IPS-11a (cell line): ENCODE results near the gene PHACTR1.

Experiments used
- H3K4me3 ChIP-seq: one replicate; pipeline ENCODE4 v1.5.1; 2013; ENCODE audit warnings: low read depth, low read length, control low read depth

Gene PHACTR1

DNA sequence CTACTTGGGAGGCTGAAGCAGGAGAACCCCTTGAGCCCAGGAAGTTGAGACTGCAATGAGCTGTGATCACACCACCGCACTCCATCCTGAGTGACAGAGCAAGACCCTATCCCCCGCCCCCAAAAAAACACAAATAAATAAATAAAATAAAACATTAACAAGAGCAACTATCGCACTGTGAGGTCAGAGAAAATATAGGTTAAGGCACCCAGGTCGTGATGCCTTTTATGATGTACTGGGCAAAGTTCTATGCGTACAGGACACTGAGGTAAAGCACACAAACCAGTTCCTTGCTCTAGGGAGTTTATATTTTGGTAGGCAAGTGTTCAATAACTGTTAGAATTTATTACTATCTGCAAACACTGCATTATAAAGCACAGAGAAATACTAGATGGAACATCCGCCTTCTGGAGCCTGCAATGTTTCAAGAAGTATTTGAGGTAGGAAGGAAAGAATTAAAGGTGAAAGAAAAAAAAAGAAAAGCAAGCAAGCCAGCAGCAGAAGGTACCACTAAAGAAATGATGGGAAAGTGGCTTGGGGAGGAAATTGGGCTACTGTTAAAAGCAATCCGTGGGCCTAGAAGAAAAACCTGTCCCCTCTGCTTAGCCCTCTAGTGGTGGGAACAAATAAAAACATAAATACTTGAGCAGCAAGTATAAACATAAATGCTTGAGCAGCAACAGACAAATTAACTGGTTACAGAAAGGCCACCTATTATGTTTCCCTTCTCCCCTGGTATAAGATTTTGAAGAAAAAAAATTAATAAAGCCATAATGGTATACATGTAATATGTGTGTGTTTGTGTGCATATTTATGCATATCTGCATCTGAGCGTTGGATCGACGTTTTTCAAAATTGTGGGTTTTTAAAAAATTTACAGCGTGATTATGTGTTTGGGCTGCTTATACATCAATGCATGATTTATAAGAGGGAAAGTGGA is 128.0 kb downstream of the PHACTR1 start:
- H3K4me3 ChIP-seq = no peak overlapping the region

GRCh38 chr6:12845224-12846004 is 128.8 kb downstream of the PHACTR1 start:
- H3K4me3 ChIP-seq = no peak overlapping the region

GRCh38 chr6:12848964-12849808 is 132.6 kb downstream of the PHACTR1 start:
- H3K4me3 ChIP-seq = no peak overlapping the region

- H3K4me3 ChIP-seq = no peak overlapping the region
Observed at GRCh38 chr6:12849809-12850198, 133.2 kb downstream of the PHACTR1 start.

DNA sequence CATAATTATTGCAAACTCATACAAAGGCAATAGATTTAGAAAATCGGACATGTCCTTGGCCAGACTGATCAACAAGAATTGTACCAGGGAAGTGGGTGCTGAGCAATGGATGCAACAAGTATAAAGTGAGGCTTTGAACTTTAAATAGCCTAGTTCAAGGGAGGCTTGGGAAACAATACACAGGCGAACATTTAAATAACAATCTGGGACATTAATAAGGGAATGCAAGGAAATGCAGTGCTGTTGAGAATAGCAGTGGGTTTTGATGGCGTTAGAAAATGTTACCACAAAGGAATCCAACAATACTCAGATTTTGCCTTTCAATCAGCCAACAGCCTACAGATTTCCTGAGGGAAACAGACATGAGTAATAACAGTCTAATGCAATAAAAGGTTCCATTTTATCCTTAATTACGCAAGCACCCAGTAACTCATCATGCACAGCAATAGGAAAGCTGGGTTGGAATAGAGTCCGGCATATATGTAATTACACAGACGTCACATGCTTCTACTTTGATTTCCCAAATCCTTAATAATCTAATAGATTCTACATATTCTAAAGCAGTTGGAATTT is 134.6 kb downstream of the PHACTR1 start:
- H3K4me3 ChIP-seq = no peak overlapping the region

GRCh38 chr6:12861603-12862002 is 145.0 kb downstream of the PHACTR1 start:
- H3K4me3 ChIP-seq = no peak overlapping the region

GRCh38 chr6:12865117-12865516 is 148.6 kb downstream of the PHACTR1 start:
- H3K4me3 ChIP-seq = no peak overlapping the region

DNA sequence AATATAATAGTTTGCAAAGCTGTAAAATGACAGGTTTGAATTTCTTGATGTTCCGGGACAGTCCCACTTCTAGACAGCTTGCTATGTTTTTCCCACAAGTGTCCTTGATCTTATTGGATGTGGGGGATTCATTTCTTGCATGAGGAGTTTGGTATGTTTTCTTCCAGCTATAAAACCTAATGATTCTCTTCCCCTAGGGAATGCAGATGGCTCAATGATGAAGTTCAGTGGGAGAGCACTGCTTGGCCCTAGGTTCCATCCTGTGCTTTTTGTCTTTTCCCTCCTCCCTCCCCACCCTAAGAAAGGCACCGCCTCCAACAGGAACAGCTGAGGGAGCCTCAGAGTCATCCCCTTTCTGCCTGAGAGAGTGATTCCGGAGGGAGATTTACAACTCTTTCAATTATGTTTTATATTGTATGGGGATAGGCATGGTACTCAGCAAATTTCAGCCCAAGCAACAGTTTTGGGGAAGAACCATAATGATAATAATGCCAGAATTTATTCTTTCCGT is 149.2 kb downstream of the PHACTR1 start:
- no peak overlapping the region for H3K4me3 ChIP-seq

DNA sequence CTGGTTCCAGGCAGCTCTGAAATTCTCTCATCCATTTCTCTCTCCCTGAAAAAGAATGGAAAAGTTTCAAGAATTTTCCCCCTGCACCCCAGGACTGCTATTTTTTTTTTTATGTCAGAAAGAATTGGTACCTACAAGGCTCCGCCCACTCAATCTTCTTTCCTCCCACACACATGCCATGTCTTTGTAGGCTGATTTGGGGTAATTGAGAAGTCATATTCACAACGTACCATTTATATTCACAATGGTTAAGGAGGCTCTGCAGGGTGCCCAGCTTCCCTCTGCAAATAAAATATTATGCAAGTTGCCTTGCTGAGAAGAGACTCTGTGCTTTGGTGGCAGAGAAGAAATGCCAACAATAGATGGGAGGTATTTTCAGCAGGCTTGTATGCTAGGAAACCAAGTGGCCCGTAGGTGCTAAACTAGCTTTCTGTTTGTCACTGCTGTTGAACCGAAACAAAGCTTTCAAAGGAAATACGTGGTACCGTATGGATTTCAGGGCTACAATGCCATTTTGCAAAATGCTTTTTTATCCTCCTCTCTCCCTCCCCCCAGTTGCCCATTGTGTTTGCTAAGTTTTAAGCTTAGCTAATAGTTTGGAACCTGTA is 150.0 kb downstream of the PHACTR1 start:
- no peak overlapping the region for H3K4me3 ChIP-seq

- H3K4me3 ChIP-seq = no peak overlapping the region
Observed at GRCh38 chr6:12869816-12870432, 153.4 kb downstream of the PHACTR1 start.

DNA sequence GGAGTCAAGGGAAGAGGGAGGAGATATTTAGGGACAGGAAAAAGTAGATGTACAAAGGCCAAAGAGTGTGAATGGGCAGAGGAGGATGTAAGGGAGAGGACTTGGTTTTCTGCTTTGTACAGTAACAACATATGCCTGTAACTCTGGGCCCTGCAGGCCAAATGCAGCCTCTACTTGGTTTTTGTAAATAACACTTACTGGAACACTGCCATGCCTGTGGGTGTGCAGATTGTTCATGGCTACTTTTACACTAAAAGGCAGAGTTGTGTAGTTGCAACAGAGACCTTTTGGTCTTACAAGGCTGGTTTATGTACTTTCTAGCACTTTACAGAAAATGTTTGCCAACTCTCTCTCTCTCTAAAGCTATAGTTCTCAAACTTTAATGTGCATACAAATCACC is 157.1 kb downstream of the PHACTR1 start:
- H3K4me3 ChIP-seq = no peak overlapping the region

GRCh38 chr6:12875051-12875450 is 158.5 kb downstream of the PHACTR1 start:
- H3K4me3 ChIP-seq = no peak overlapping the region

DNA sequence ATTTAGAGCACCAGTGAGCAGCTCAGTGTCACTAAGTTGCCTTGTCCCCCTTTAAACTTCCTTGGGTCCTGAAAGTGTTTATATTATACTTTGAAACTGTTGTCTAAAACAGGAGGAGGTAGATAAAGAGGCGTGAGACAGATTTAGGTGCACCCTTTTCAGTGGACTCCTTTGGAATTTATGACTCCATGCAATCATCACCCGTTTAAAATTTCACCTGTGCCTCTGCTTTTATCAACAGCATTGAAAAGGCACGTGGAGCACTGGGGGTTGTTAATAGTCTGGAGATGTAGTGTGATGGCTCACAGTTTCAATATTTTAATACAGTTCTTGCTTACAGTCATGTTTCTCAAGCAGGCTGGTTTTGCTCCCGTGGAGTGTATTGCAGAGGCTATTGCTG is 162.2 kb downstream of the PHACTR1 start:
- no peak overlapping the region for H3K4me3 ChIP-seq

- H3K4me3 ChIP-seq = no peak overlapping the region
Observed at GRCh38 chr6:12882761-12883290, 166.3 kb downstream of the PHACTR1 start.

GRCh38 chr6:12884983-12885382 is 168.4 kb downstream of the PHACTR1 start:
- H3K4me3 ChIP-seq = no peak overlapping the region

GRCh38 chr6:12886961-12887775 is 170.6 kb downstream of the PHACTR1 start:
- H3K4me3 ChIP-seq = no peak overlapping the region

DNA sequence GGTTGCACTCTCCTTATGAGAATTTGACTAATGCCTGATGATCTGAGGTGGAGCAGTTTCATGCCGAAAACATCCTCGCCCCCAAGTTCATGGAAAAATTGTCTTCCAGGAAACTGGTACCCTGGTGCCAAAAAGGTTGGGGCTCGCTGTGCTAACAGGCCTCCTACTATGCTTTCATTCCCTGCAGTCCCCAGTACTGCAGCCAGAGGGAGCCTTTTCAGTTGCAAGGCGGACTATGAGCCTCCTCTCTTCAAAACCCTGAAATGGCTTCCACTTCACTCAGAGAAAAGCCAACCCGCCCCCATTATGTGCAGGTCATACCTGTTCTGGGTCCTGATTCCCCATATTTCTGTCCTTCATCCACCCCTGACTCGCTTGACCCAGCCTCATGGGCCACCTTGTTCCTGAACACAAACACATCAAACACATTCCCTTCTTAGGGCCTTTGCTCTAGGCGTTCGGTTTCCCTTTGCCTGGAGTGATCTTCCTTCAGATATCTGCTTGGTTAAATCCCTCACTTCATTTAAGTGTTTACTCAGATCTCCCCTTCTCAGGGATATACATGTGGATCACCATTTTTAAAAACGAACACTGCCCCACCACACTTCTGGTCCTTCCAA is 173.7 kb downstream of the PHACTR1 start:
- H3K4me3 ChIP-seq = no peak overlapping the region

DNA sequence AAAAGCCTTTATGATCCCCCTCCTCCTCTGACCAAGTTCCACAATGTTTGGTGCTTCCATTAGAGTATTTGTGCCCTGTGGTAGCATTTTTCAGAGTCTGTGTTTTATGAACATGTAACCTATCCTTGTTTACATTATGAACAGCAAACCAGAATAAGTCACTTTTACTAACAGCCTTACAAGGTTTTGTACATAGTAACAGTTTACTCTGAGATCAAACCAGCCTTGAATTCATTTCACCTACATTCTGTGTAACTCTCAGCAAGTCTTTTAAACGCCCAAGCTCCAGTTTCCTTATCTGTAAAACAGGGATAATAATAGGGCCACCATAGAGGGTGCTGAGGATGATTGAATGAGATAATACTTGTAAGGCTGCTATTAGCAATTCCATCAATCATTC is 175.0 kb downstream of the PHACTR1 start:
- H3K4me3 ChIP-seq = no peak overlapping the region
